SH-SY5Y (cell line): ENCODE data around the gene RTN3.

ENCODE experiments used
- GATA2 ChIP-seq: IDR thresholded peaks from 2 replicates; pipeline ENCODE4 v1.6.1; 2011; ENCODE audit warnings: mild to moderate bottlenecking, low read depth, low read length
- GATA3 ChIP-seq: IDR thresholded peaks from 2 replicates; pipeline ENCODE4 v1.6.1; 2011; ENCODE audit warnings: low read depth, mild to moderate bottlenecking, low read length, moderate library complexity

GRCh38 chr11:63705526-63705925 lies 24.2 kb downstream of the RTN3 start:
- TF ChIP-seq GATA3 (no peak), GATA2 (no peak)
